Activated B cell treated with CpG ODN at 0.5 μM for 24 hours (primary cell): Measurements from ENCODE around the gene CHD5. TPM values are rescaled to one million over a fixed set of nuclear protein-coding genes. Genes with fewer than 3 reads are reported as not detected.
A peak's percentile ranks its signal among the peaks of the same experiment; 100 is the strongest.

Experiments
- ATAC-seq: fragments of 200-7000 bp; cut with Tn5 transposase; one replicate; pipeline ENCODE4 v1.10.0; 2021; ENCODE audit warnings: low read depth, mild to moderate bottlenecking, moderate library complexity
- CTCF ChIA-PET: fragments of 350-600 bp; sonication (Branson Sonifier 250); formaldehyde crosslinking; loops from one replicate; lab custom pipeline; 2021; ENCODE audit warnings: antibody characterized with exemption; lab: Charles Lee
- POLR2A ChIA-PET: fragments of 350-600 bp; sonication (Branson Sonifier 250); formaldehyde crosslinking; loops from one replicate; lab custom pipeline; 2021; ENCODE audit warnings: antibody characterized with exemption; lab: Charles Lee
- DNase-seq: peaks from one replicate; pipeline ENCODE4 v3.0.0; 2022
- H3K27ac Mint-ChIP-seq: one replicate; pipeline ENCODE4 v1.8.0; 2020; ENCODE audit warnings: mixed read lengths
- H3K27me3 Mint-ChIP-seq: one replicate; pipeline ENCODE4 v1.8.0; 2021; ENCODE audit warnings: mixed read lengths
- H3K36me3 Mint-ChIP-seq: one replicate; pipeline ENCODE4 v1.8.0; 2021; ENCODE audit warnings: low read depth, mixed read lengths
- H3K4me1 Mint-ChIP-seq: one replicate; pipeline ENCODE4 v1.8.0; 2021; ENCODE audit warnings: mixed read lengths
- H3K4me3 Mint-ChIP-seq: one replicate; pipeline ENCODE4 v1.8.0; 2020; ENCODE audit warnings: mild to moderate bottlenecking, mixed read lengths
- H3K9me3 Mint-ChIP-seq: one replicate; pipeline ENCODE4 v1.8.0; 2020; ENCODE audit warnings: mixed read lengths
- CTCF ChIP-seq: fragments of 200-600 bp; IDR thresholded peaks from one replicate; pipeline ENCODE4 v1.8.0; 2022; ENCODE audit warnings: antibody characterized with exemption, mild to moderate bottlenecking
- intact Hi-C: fragments of 100-400 bp; cut with micrococcal nuclease; formaldehyde crosslinking; loops from one replicate; pipeline ENCODE4 v1.15.1; 2024
- total RNA-seq: library from RNA; stranded (reverse); gene quantifications from 2 replicates; pipeline ENCODE4 v1.2.3, GENCODE V29; 2022

CHD5 gene
- total RNA-seq, 1 donor from 2014 or later: 0.31 TPM

DNA sequence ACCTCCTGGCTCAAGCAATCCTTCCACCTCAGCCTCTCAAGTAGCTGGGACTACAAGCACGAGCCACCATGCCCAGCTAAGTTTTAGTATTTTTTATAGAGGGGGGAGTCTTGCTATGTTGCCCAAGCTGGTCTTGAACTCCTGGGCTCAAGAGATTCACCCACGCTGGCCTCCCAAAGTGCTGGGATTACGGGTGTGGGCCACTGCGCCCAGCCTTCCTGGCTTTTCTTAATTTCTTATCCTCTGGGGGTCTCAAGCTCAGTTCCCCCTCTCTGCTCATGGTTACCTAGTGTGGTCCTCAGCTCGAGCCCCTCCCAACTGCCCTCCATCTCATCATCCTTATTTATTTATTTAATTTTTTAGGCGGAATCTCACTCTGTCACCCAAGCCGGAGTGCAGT is 22.1 kb upstream of the CHD5 start:
- POLR2A ChIA-PET: interaction anchor here (1.3 kb wide), 1 partner anchor 34 kb away, joined by 3 read pairs; the partner anchor contains the start of gene ICMT
- CTCF ChIA-PET: interaction anchor here (1.1 kb wide), 1 partner anchor 14 kb away, joined by 3 read pairs; no protein-coding TSS in a partner anchor
- Mint-ChIP-seq H3K27me3 (peaks cover 12% of the 10 kb centered on the region), H3K4me1 (peaks cover 43% of the 10 kb centered on the region), H3K36me3 (peaks cover 13% of the 10 kb centered on the region), H3K9me3 (no peaks in the 10 kb centered on the region), H3K4me3 (no peak overlapping the region), H3K27ac (no peak overlapping the region)
- ATAC-seq: no peak
- TF ChIP-seq CTCF: no peak
- no peak for DNase-seq
- intact Hi-C loops: no loop called here

DNA sequence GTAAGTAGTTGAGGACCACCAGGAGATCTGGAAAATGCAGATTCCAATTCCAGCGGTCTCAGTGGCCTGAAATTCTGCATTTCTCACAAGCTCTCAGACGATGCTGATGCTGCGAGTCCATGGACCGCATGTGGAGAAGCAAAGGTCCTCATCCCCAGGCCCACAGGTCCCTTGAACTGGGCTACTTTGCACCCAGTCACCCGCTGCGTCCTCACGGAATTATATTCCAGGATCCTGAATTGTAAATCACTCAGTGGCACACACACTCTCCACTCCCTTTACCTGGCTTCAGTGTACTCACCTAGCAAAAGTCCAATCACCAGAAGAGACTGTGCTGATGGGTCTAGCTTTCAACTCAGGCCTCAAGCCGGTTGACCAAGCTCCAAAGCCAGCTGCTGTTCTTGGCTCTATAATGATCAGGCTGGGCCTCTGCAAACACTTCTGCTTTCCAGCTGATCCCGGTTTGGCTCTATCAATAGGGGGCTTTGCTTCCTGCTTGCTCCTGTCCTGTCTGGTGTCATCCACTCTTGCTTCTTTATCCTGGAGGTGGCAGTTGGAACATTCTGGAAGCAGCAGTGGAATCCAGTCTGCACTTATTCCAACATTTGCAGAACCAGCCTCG is 20.2 kb upstream of the CHD5 start:
- H3K9me3 Mint-ChIP-seq: no peaks in the 10 kb centered on the region
- no peak for ATAC-seq
- H3K4me3 Mint-ChIP-seq: peak overlapping the region; percentile 88
- POLR2A ChIA-PET: interaction anchor here (0.9 to 1.0 kb wide), 3 partner anchors 8 to 208 kb away, joined by 3 to 4 read pairs (median 4); partner anchors contain the start of genes ICMT and NPHP4
- H3K27me3 Mint-ChIP-seq: peaks cover 8% of the 10 kb centered on the region
- no peak for DNase-seq
- peak overlapping the region; percentile 94 for H3K27ac Mint-ChIP-seq
- TF ChIP-seq CTCF: no peak
- intact Hi-C loops: no loop called here
- CTCF ChIA-PET: no interaction called here
- H3K36me3 Mint-ChIP-seq: peaks cover 25% of the 10 kb centered on the region
- peaks cover 50% of the 10 kb centered on the region for H3K4me1 Mint-ChIP-seq

DNA sequence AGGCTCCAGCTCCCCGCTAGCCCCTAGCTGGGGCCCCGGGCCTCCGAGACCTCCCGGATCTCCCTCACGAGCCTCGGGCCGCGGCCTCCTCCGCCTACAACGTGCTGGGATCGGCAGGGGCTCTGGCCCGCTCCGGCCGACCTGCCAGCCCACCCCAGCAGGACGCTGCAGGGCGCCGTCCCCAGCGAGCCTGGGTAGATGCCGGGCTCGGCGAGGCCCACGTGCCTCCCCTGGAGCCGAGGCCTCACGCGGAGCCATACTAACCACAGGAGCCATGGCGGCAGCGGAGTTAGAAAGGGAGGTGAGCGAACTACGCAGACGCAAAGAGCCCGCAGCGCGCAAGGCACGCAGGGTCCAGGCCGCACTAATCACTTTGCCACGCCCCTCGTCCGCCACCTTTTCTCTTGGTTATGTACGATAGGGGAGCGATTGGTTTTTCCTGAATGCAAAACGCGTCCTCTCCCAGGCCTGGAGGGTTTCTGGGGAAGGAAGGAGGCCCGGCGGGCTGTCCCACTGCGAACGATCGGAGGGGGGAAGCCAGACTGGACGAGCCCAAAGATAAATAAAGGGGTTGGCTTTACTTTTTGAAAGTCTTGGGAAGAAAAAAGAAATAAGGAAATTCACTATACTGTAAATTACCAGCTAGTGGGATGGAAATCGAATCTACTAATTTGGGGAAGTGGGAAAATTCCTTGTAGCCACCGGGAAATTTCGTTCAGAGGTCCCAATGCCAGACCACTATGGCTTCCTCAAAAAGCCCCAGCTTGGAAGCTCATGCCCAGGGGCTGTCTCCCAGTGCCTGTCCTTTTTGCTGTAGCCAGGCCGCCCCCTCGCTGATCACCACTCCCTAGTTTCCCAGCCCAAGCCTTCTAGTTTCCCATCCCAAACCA is 19.4 kb upstream of the CHD5 start, which contains the start of gene RPL22:
Gene RPL22 (minus strand): TSS at position 298 of the 890 bp plus-strand sequence. CDS start 22 bp downstream, at position 276.
- Mint-ChIP-seq H3K9me3 (no peaks in the 10 kb centered on the region), H3K4me3 (peak within 1 kb of the TSS; percentile 88), H3K4me1 (peaks cover 44% of the 10 kb centered on the region), H3K36me3 (peaks cover 27% of the 10 kb centered on the region), H3K27ac (peak within 1 kb of the TSS; percentile 94), H3K27me3 (peaks cover 3% of the 10 kb centered on the region)
- no peak for TF ChIP-seq CTCF
- CTCF ChIA-PET: interaction anchor here (1.4 kb wide), 1 partner anchor 12 kb away, joined by 4 read pairs; no protein-coding TSS in a partner anchor
- peak; percentile 97 for ATAC-seq
- POLR2A ChIA-PET: interaction anchor here (0.7 to 1.0 kb wide), 7 partner anchors 9 to 207 kb away, joined by 3 to 7 read pairs (median 4); partner anchors contain the start of genes ICMT and NPHP4
- DNase-seq: peak; percentile 89
- intact Hi-C loops: loop anchor here (1.0 to 2.0 kb wide), 7 partner anchors 36 to 501 kb away; partner anchors contain the start of genes ACOT7, DNAJC11, HES3 and ICMT

DNA sequence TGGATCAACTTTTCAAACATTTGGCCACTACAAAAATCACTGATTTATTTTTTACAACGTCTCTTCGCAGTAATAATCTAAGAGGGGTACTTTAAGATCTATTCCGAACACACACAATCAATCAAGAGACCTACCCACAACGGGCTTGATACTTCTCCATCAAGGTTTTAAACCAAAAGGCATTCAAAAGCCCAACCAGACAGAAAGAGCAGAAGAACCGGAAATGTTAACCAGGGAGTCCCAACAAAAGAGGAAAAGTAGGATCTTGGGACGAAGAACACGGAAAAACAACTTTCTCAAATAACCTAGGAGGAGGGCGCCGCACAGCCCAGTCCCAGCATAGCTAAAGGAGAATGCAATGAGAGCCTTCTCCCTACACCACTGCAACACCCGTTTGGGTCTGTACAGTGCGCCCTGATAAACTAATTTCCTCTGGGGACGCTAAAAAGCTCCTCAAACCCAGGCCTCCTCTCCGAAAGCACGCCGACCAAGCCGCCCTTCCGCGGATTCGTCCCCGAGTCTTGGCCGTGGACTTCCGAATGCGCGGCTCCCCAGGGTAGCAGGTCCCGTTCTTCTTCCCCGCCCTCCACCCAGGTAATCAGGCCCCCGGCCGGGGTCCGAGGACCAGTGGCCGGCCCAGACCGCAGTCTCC is 18.7 kb upstream of the CHD5 start:
- intact Hi-C loops: loop anchor here (1.0 to 2.0 kb wide), 7 partner anchors 37 to 502 kb away; partner anchors contain the start of genes ACOT7, DNAJC11, HES3 and ICMT
- TF ChIP-seq CTCF: no peak
- no peaks in the 10 kb centered on the region for H3K9me3 Mint-ChIP-seq
- peaks cover 2% of the 10 kb centered on the region for H3K27me3 Mint-ChIP-seq
- CTCF ChIA-PET: interaction anchor here (1.4 kb wide), 1 partner anchor 11 kb away, joined by 4 read pairs; no protein-coding TSS in a partner anchor
- peaks cover 44% of the 10 kb centered on the region for H3K4me1 Mint-ChIP-seq
- H3K4me3 Mint-ChIP-seq: peak overlapping the region; percentile 88
- DNase-seq (no peak), ATAC-seq (peak; percentile 5)
- H3K36me3 Mint-ChIP-seq: peaks cover 33% of the 10 kb centered on the region
- peak overlapping the region; percentile 94 for H3K27ac Mint-ChIP-seq
- POLR2A ChIA-PET: interaction anchor here (0.6 to 1.0 kb wide), 5 partner anchors 8 to 292 kb away, joined by 3 to 7 read pairs (median 3); partner anchors contain the start of genes ICMT and NPHP4
